NB4 (cell line): ENCODE data around the gene HPCAL1.

ENCODE experiments used
- CTCF ChIP-seq: IDR thresholded peaks from one replicate; pipeline ENCODE4 v1.5.1; 2012; ENCODE audit warnings: low read depth, low read length
- MYC ChIP-seq: IDR thresholded peaks from 2 replicates; pipeline ENCODE4 v1.6.1; 2011; ENCODE audit warnings: low read depth, low read length
- POLR2A ChIP-seq: IDR thresholded peaks from 2 replicates; pipeline ENCODE4 v1.6.1; 2011; ENCODE audit warnings: mild to moderate bottlenecking; ENCODE audit not compliant: insufficient read length; ENCODE audit errors: extremely low read depth

- TF ChIP-seq CTCF: peak; percentile 47
- peak; percentile 74 for TF ChIP-seq POLR2A
- peak; percentile 30; the same call in 1 of the 2 replicates for TF ChIP-seq MYC
Measured at GRCh38 chr2:10302479-10303180, at the start of gene HPCAL1.
